Measurements from ENCODE around the gene PRR36. TPM values are rescaled to one million over a fixed set of nuclear protein-coding genes. Genes with fewer than 3 reads are reported as not detected.

PRR36 gene
- total RNA-seq, 1 donor = not detected

GRCh38 chr19:7830823-7831222 lies 43.4 kb downstream of the PRR36 start:
- Histone ChIP-seq H3K4me1 (ENCODE audit: insufficient read depth, low read length) (peaks cover 19% of the 10 kb centered on the region), H3K4me2 (ENCODE audit: insufficient read depth, low read length) (peak overlapping the region; percentile 74), H3K36me3 (ENCODE audit: insufficient read depth, low read length) (no peaks in the 10 kb centered on the region), H3K27ac (ENCODE audit: low read depth, low read length) (no peak overlapping the region), H4K20me1 (ENCODE audit: insufficient read depth, low read length) (peaks cover 12% of the 10 kb centered on the region), H3K79me2 (ENCODE audit: insufficient read depth, low read length) (peaks cover 34% of the 10 kb centered on the region), H3K9me3 (ENCODE audit: low read depth, low read length) (no peaks in the 10 kb centered on the region), H3K27me3 (ENCODE audit: insufficient read depth, low read length) (no peaks in the 10 kb centered on the region), H2AFZ (ENCODE audit: low read length) (no peak overlapping the region), H3K4me3 (ENCODE audit: insufficient read depth, low read length) (peak overlapping the region; percentile 74)
- TF ChIP-seq CTCF (IDR thresholded peaks at IDR 0.05; ENCODE audit: extremely low read depth, low read depth, low read length) = no peak
- no peak for DNase-seq (ENCODE audit: insufficient read length, low spot score, missing footprints)

- Histone ChIP-seq H3K27me3 (ENCODE audit: insufficient read depth, low read length) (no peaks in the 10 kb centered on the region), H3K9me3 (ENCODE audit: low read depth, low read length) (no peaks in the 10 kb centered on the region), H3K27ac (ENCODE audit: low read depth, low read length) (no peak overlapping the region), H3K36me3 (ENCODE audit: insufficient read depth, low read length) (no peaks in the 10 kb centered on the region), H2AFZ (ENCODE audit: low read length) (no peak overlapping the region), H3K4me2 (ENCODE audit: insufficient read depth, low read length) (peak overlapping the region; percentile 74), H3K4me1 (ENCODE audit: insufficient read depth, low read length) (peaks cover 19% of the 10 kb centered on the region), H4K20me1 (ENCODE audit: insufficient read depth, low read length) (peaks cover 12% of the 10 kb centered on the region), H3K4me3 (ENCODE audit: insufficient read depth, low read length) (peak overlapping the region; percentile 74), H3K79me2 (ENCODE audit: insufficient read depth, low read length) (peaks cover 30% of the 10 kb centered on the region)
- TF ChIP-seq CTCF (IDR thresholded peaks at IDR 0.05; ENCODE audit: extremely low read depth, low read depth, low read length) = no peak
- DNase-seq (ENCODE audit: insufficient read length, low spot score, missing footprints) = no peak
Observed at GRCh38 chr19:7830272-7830771, 43.9 kb downstream of the PRR36 start.

- Histone ChIP-seq H3K4me2 (ENCODE audit: insufficient read depth, low read length) (peak within 1 kb of the TSS; percentile 82), H3K4me1 (ENCODE audit: insufficient read depth, low read length) (peaks cover 19% of the 10 kb centered on the region), H3K79me2 (ENCODE audit: insufficient read depth, low read length) (peaks cover 30% of the 10 kb centered on the region), H2AFZ (ENCODE audit: low read length) (peak within 1 kb of the TSS; percentile 94), H4K20me1 (ENCODE audit: insufficient read depth, low read length) (peaks cover 12% of the 10 kb centered on the region), H3K9me3 (ENCODE audit: low read depth, low read length) (no peaks in the 10 kb centered on the region), H3K4me3 (ENCODE audit: insufficient read depth, low read length) (peak within 1 kb of the TSS; percentile 74), H3K36me3 (ENCODE audit: insufficient read depth, low read length) (no peaks in the 10 kb centered on the region), H3K27me3 (ENCODE audit: insufficient read depth, low read length) (no peaks in the 10 kb centered on the region), H3K27ac (ENCODE audit: low read depth, low read length) (no peak within 1 kb of the TSS)
- TF ChIP-seq CTCF (IDR thresholded peaks at IDR 0.05; ENCODE audit: extremely low read depth, low read depth, low read length) = no peak
- peak; percentile 100 for DNase-seq (ENCODE audit: insufficient read length, low spot score, missing footprints)
Observed at GRCh38 chr19:7829561-7830271, 44.5 kb downstream of the PRR36 start, which contains the start of gene EVI5L. TSS of gene EVI5L (plus strand) at chr19:7830218. CDS start at chr19:7846543, 16,325 bp downstream.

- Histone ChIP-seq H4K20me1 (ENCODE audit: insufficient read depth, low read length) (peaks cover 12% of the 10 kb centered on the region), H3K36me3 (ENCODE audit: insufficient read depth, low read length) (no peaks in the 10 kb centered on the region), H3K4me2 (ENCODE audit: insufficient read depth, low read length) (peak overlapping the region; percentile 82), H2AFZ (ENCODE audit: low read length) (peak overlapping the region; percentile 94), H3K79me2 (ENCODE audit: insufficient read depth, low read length) (peaks cover 30% of the 10 kb centered on the region), H3K4me1 (ENCODE audit: insufficient read depth, low read length) (peaks cover 19% of the 10 kb centered on the region), H3K4me3 (ENCODE audit: insufficient read depth, low read length) (peak overlapping the region; percentile 60), H3K27ac (ENCODE audit: low read depth, low read length) (no peak overlapping the region), H3K9me3 (ENCODE audit: low read depth, low read length) (no peaks in the 10 kb centered on the region), H3K27me3 (ENCODE audit: insufficient read depth, low read length) (no peaks in the 10 kb centered on the region)
- no peak for DNase-seq (ENCODE audit: insufficient read length, low spot score, missing footprints)
- TF ChIP-seq CTCF (IDR thresholded peaks at IDR 0.05; ENCODE audit: extremely low read depth, low read depth, low read length) = no peak
Observed at GRCh38 chr19:7829166-7829520, 45.0 kb downstream of the PRR36 start.
